Measurements from ENCODE around the gene RAB11B.
"Not testable (repeated sequence)": the region's sequence is repeated elsewhere in the genome, so short reads cannot be mapped to it uniquely, and the experiment has no call there.

The RAB11B gene

DNA sequence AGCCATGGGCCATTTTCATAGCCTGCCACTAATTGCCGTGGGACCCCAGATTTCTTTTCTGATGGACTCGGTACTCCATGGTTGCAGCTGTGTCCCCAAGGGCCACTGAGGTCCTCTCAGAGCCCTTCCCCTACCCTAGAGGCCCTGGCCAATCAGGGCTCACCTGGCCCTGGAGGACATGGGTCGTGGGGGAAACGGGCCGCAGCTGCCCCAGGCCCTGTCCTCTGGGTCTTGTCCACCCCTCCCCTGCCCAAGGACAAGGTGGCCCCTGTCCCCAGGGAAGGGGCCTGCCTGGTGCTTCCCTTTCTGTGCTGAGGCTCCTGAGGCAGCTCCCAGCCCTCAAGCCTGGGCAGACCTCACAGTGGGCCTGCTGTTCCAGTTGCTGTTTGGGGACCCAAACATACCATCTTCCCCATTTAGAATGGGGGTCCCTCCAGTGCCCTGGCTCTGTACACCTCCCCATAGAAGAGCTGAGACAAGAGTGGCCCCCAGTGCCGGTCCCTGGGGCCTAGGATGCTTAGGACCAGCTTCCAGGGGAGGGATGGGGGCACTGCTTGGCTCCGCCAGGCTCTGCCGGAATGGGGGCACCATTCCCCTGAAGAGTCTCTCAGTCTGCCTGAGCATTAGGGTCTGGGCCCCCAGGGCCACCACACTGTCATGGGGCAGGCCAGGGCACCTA lies 3.2 kb downstream of the RAB11B start:
- H3K4me3 ChIP-seq (ENCODE audit: low read depth, low read length): no peak overlapping the region

- no peak overlapping the region for H3K4me3 ChIP-seq (ENCODE audit: low read depth, low read length)
Observed at GRCh38 chr19:8393871-8394250, 3.7 kb downstream of the RAB11B start.

DNA sequence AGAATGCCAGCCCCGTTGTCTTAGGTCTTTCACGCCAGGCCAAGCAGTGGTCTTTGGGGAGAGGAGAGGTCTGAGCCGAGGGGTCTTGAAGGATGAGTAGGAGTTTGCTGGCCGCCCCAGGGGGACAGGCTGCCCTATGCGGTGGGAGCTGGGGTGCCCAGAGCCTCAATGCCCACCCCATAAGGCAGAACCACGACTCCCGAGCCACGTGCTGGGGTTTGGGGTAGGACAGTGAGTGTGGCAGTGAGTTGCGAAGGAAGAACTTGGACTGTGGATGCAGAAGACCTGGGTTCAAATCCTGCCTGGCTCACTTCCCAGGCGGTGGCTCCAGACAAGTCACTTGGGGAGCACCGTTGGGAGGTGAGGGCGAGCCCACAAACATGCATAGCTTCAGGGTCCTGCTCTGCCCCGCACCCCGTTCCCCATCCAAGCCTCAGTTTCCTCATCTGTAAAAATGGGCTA lies 5.5 kb downstream of the RAB11B start:
- H3K4me3 ChIP-seq (ENCODE audit: low read depth, low read length): no peak overlapping the region

- H3K4me3 ChIP-seq (ENCODE audit: low read depth, low read length): no peak overlapping the region
Observed at GRCh38 chr19:8396185-8396562, 6.0 kb downstream of the RAB11B start.

DNA sequence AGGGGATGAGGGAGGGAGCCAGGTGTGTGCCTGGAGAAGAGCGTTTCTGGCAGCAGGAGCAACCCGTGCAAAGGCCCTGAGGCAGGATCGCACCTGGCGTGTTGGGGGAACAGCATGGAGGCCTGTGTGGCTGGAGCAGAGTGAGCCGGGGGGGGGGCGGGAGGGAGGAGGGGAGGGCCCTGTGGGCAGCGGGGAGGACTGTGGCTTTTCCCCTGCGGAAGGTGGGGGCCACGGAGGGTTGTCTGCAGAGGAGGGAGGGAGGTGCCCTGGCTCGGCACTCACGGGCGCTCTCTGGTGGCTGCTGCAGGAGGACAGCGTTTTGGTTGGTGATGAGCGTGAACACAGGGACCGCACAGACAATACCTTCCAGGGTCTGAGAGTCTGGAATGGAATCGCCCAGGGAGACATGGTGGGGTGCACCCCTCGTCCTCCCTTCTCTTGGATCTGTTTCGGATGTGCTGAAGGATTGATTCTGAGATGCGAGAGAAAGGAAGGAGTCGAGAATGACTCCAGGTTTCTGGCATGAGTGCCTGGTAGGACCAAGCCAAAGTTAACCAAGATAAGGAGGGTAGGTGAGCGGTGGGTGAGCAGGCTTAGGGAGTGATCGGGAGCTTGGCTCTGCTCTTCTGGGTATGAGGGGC lies 6.5 kb downstream of the RAB11B start:
- H3K4me3 ChIP-seq (ENCODE audit: low read depth, low read length): no peak overlapping the region

DNA sequence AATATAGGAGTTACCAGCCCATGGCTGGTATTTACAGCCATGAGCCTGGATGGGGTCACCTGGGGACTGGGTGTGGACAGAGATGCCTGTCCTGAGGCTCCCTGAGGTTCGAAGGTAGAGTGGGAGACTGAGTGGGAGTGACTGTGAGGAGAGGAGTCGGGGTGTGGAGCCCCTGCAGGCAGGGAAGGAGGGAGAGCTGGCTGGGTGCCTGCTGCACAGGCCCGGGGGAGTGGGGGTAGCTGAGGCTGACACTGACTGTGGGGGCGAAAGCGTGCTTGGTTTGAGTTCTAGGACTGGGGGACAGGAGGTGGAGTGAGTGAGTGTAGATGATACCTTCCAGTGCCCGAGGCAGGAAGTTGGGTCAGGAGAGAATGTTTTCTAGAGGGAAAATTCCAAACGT lies 7.1 kb downstream of the RAB11B start:
- H3K4me3 ChIP-seq (ENCODE audit: low read depth, low read length): no peak overlapping the region

- H3K4me3 ChIP-seq (ENCODE audit: low read depth, low read length): no peak overlapping the region
Observed at GRCh38 chr19:8397746-8398310, 7.7 kb downstream of the RAB11B start.

GRCh38 chr19:8398311-8398771 lies 8.2 kb downstream of the RAB11B start:
- H3K4me3 ChIP-seq (ENCODE audit: low read depth, low read length): no peak overlapping the region

GRCh38 chr19:8399681-8400188 lies 9.6 kb downstream of the RAB11B start:
- H3K4me3 ChIP-seq (ENCODE audit: low read depth, low read length): no peak overlapping the region

DNA sequence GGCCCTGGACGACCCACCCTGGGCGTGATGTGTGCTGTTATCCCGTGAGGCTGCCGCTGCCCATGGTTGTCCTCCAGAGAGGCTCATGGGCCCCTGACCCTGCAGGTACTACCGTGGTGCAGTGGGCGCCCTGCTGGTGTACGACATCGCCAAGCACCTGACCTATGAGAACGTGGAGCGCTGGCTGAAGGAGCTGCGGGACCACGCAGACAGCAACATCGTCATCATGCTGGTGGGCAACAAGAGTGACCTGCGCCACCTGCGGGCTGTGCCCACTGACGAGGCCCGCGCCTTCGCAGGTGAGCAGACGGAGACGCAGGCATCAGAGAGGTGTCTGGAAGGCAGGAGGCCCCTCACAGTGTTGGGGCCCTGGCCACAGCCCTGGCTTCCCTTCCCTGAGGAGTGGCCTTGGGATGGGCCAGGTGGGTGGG lies 11.8 kb downstream of the RAB11B start:
- no peak overlapping the region for H3K4me3 ChIP-seq (ENCODE audit: low read depth, low read length)

GRCh38 chr19:8403098-8403819 lies 13.1 kb downstream of the RAB11B start:
- no peak overlapping the region for H3K4me3 ChIP-seq (ENCODE audit: low read depth, low read length)

DNA sequence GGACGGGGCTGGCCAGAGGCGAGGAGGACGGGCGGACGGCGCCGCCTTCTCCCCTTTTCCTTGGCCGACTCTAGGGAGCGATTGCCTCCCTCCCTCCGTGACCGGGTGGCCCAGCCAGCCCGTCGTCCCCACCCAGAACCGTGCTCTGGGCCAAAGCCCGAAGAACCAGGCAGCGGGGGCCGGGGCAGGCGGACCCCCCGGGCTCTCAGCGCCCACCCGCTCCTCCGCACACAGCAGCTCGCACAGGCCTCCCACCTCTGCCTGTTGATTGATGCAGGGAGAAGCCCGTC lies 13.6 kb downstream of the RAB11B start:
- H3K4me3 ChIP-seq (ENCODE audit: low read depth, low read length): no peak overlapping the region

- H3K4me3 ChIP-seq (ENCODE audit: low read depth, low read length): no peak overlapping the region
Observed at GRCh38 chr19:8404391-8405151, 14.4 kb downstream of the RAB11B start.

DNA sequence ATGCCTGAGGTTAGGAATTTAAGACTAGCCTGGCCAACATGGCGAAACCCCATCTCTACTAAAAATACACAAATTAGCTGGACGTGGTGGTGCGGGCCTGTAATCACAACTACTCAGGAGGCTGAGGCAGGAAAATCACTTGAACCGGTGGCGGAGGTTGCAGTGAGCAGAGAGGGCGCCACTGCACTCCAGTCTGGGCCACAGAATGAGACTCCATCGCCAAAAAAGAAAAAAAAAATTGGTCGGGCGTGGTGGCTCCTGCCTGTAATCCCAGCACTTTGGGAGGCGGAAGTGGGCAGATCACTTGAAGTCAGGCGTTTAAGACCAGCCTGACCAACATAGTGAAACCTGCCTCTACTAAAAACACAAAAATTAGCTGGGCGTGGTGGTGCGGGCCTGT lies 20.6 kb downstream of the RAB11B start:
- H3K4me3 ChIP-seq (ENCODE audit: low read depth, low read length): not testable (repeated sequence)

DNA sequence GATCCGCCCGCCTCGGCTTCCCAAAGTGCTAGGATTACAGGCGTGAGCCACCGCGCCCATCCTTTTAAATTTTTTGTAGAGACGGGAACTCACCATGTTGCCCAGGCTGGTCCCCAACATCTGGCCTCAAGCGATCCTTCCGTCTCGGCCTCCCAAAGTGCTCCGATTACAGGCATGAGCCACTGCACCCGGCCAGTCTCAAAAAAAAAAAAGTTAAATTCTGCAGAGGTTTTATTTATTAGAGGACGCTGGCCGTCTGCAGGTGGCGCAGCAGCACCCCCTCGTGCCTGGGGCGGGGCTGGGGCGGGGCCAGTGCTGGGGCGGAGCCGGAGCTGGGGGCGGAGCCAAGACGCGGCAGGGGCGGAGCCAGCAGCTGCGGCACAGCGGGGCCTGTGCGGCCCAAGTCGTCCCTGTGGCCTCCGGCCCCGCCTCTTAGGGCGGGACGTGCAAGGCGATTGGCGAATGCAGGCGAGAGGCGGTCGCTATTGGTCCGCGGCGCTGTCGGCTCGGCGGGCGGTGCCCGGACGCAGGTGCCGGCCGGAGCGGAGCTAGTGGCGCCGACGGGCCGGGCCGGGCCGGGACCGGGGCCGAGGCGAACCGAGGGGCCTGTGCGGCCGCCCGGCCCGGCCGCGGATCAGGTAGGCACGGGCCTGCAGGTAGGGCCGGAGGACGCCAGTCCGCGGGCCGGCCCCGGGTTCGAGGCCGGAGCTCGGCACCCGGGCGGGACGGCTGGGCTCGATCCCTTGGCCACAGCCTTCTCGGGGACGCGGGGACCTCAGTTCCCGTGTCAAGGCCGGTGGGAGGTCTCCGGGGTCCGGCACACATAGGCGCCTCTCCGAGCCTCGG lies 22.8 kb downstream of the RAB11B start, which contains the start of gene MARCHF2:
Gene MARCHF2 (plus strand): TSS at position 523 of the 846 bp plus-strand sequence. CDS start 8,536 bp downstream, outside the sequence.
- H3K4me3 ChIP-seq (ENCODE audit: low read depth, low read length): peak within 1 kb of the TSS; percentile 63

GRCh38 chr19:8413629-8413995 lies 23.5 kb downstream of the RAB11B start:
- H3K4me3 ChIP-seq (ENCODE audit: low read depth, low read length): peak overlapping the region; percentile 63

- no peak overlapping the region for H3K4me3 ChIP-seq (ENCODE audit: low read depth, low read length)
Observed at GRCh38 chr19:8416796-8417195, 26.6 kb downstream of the RAB11B start.

- no peak overlapping the region for H3K4me3 ChIP-seq (ENCODE audit: low read depth, low read length)
Observed at GRCh38 chr19:8421484-8422461, 31.6 kb downstream of the RAB11B start.

GRCh38 chr19:8423817-8424223 lies 33.7 kb downstream of the RAB11B start:
- no peak overlapping the region for H3K4me3 ChIP-seq (ENCODE audit: low read depth, low read length)

Data from iPS-11a (cell line).